PFSK-1 (cell line): Measurements from ENCODE around the gene HOATZ.

Experiments used
- POLR2AphosphoS5 ChIP-seq: IDR thresholded peaks from 2 replicates; pipeline ENCODE4 v1.6.1; 2012; ENCODE audit warnings: low read depth, mild to moderate bottlenecking, control low read depth, low read length, moderate library complexity
- REST ChIP-seq, 2 experiments: IDR thresholded peaks; 2 replicates each; pipeline versions ENCODE4 v1.6.1 to v1.8.0; 2011 to 2012; ENCODE audit warnings: low read depth in 2 of 2, low read length in 2 of 2, control low read depth in 1 of 2, inconsistent platforms in 1 of 2, mild to moderate bottlenecking in 1 of 2, moderate library complexity in 1 of 2; ENCODE audit not compliant: insufficient read depth in 1 of 2

GRCh38 chr11:111561791-111562325, 47.3 kb downstream of the HOATZ start:
- TF ChIP-seq POLR2AphosphoS5 (no peak), REST (IDR thresholded peaks at IDR 0.05; ENCODE audit: insufficient read depth in 1 of 2, low read depth in 2 of 2, low read length in 2 of 2) (no peak)
